GM21786 (cell line): ENCODE data around the gene MLF2.

Experiments used
- ATAC-seq: cut with Tn5 transposase; IDR thresholded peaks from one replicate; pipeline ENCODE4 v1.9.1; 2021; ENCODE audit not compliant: unreplicated experiment

The MLF2 gene

GRCh38 chr12:6752921-6753771 lies at the start of gene MLF2:
Gene MLF2, minus strand, starts transcription at chr12:6753141. Its CDS starts 807 bp downstream, at chr12:6752334.
- peak; percentile 93 for ATAC-seq

GRCh38 chr12:6799147-6799546 lies 46.2 kb upstream of the MLF2 start:
- ATAC-seq, result no peak

GRCh38 chr12:6796576-6796975 lies 43.6 kb upstream of the MLF2 start:
- ATAC-seq, result no peak

GRCh38 chr12:6795088-6795487 lies 42.1 kb upstream of the MLF2 start:
- ATAC-seq, result no peak

- ATAC-seq, result no peak
Measured at GRCh38 chr12:6792522-6793201, 39.7 kb upstream of the MLF2 start.

GRCh38 chr12:6791931-6792520 lies 39.1 kb upstream of the MLF2 start:
- ATAC-seq, result no peak

- ATAC-seq, result no peak
Measured at GRCh38 chr12:6790496-6791150, 37.7 kb upstream of the MLF2 start.

GRCh38 chr12:6788972-6789924 lies 36.3 kb upstream of the MLF2 start, which contains the start of gene CD4:
Gene CD4, plus strand, starts transcription at chr12:6789528. Its CDS starts 10,611 bp downstream, at chr12:6800139.
- no peak for ATAC-seq

GRCh38 chr12:6787309-6787708 lies 34.4 kb upstream of the MLF2 start:
- no peak for ATAC-seq

GRCh38 chr12:6786416-6787094 lies 33.6 kb upstream of the MLF2 start:
- ATAC-seq, result no peak

GRCh38 chr12:6784761-6785160 lies 31.8 kb upstream of the MLF2 start:
- ATAC-seq, result no peak

- ATAC-seq, result no peak
Measured at GRCh38 chr12:6784296-6784695, 31.4 kb upstream of the MLF2 start.

- no peak for ATAC-seq
Measured at GRCh38 chr12:6783828-6784227, 30.9 kb upstream of the MLF2 start.

- ATAC-seq, result no peak
Measured at GRCh38 chr12:6782850-6783566, 30.1 kb upstream of the MLF2 start.

GRCh38 chr12:6782119-6782518 lies 29.2 kb upstream of the MLF2 start:
- no peak for ATAC-seq

- ATAC-seq, result no peak
Measured at GRCh38 chr12:6780573-6780972, 27.6 kb upstream of the MLF2 start.

GRCh38 chr12:6779708-6780432 lies 26.9 kb upstream of the MLF2 start:
- no peak for ATAC-seq
